ENCODE results near the gene BCKDHA.

GRCh38 chr19:41428481-41428859, 30.9 kb downstream of the BCKDHA start:
- TF ChIP-seq EP300 (IDR thresholded peaks at IDR 0.05), result no peak
- no peak for TF ChIP-seq CTCF (IDR thresholded peaks at IDR 0.05)

Data from stomach (tissue), 4 donors.